ENCODE measurements around the gene CLRN2.

The CLRN2 gene

DNA sequence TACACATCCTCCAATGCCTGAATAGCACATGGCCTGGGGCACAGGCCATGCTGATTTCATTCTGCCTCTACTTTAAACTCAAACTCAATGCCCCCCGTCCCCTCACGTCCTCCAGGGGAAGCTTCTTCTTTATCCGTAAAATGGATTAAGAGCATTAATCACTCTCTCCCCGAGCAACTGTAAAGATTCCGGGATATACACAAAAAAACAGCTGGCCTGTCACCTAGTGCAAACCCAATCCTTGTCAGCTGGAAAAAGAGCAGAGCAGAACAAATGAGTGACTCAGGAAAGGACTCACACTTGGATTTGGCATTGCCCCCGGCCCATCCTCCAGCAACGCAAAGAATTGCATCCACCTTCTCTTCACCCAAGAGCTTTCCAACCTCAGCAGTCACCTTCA lies 10.9 kb upstream of the CLRN2 start:
- DNase-seq (ENCODE audit: low spot score), result no peak

DNA sequence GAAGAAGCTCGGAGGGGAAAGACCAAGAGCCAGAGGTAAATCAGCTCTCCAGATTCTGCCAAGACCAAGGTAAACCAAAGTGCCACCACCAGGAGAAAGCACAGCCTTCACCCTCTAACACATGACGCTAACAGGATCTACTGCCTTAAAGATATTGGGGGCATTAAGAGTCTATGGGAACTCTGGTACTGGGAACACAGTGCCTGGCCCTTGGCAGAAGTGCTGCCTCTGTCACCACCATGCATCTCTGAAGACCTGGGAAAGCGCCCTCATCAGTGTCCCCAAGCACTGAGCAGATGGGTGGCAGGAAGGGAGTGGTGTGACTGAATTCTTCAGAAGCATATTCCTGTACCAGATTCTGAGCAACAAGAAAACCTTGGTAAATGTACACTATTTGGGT lies 4.4 kb upstream of the CLRN2 start:
- TF ChIP-seq, protein P1, sequence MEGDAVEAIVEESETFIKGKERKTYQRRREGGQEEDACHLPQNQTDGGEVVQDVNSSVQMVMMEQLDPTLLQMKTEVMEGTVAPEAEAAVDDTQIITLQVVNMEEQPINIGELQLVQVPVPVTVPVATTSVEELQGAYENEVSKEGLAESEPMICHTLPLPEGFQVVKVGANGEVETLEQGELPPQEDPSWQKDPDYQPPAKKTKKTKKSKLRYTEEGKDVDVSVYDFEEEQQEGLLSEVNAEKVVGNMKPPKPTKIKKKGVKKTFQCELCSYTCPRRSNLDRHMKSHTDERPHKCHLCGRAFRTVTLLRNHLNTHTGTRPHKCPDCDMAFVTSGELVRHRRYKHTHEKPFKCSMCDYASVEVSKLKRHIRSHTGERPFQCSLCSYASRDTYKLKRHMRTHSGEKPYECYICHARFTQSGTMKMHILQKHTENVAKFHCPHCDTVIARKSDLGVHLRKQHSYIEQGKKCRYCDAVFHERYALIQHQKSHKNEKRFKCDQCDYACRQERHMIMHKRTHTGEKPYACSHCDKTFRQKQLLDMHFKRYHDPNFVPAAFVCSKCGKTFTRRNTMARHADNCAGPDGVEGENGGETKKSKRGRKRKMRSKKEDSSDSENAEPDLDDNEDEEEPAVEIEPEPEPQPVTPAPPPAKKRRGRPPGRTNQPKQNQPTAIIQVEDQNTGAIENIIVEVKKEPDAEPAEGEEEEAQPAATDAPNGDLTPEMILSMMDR (IDR thresholded peaks at IDR 0.05; ENCODE audit: extremely low read depth, missing control alignments), result no peak

More for the DNA sequence above, 10.9 kb upstream of the CLRN2 start:
- TF ChIP-seq, protein P1 (IDR thresholded peaks at IDR 0.05; ENCODE audit: extremely low read depth, missing control alignments), result no peak

DNA sequence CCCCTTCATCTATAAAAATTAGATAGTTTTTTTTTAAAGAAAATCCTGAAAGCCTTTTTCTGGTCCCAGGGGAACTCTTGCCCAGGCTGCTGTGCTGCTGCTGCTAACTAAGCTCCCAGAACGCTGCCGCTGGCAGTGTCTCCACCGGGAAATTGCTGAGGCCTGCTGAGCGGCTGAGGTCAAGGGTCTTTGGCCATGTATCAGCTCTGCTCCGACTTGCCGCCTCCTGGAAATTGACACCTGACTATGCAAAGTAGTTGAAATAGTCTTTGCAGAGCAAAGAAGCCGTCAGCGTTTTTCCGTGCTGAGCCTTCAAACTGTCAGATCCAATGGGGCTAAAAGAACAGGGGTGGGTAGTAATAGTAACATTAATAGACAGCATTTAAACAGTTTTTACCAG lies 3.9 kb upstream of the CLRN2 start:
- TF ChIP-seq, protein P1 (IDR thresholded peaks at IDR 0.05; ENCODE audit: extremely low read depth, missing control alignments), result no peak
- DNase-seq (ENCODE audit: low spot score), result no peak

More for the DNA sequence above, 4.4 kb upstream of the CLRN2 start:
- no peak for DNase-seq (ENCODE audit: low spot score)

DNA sequence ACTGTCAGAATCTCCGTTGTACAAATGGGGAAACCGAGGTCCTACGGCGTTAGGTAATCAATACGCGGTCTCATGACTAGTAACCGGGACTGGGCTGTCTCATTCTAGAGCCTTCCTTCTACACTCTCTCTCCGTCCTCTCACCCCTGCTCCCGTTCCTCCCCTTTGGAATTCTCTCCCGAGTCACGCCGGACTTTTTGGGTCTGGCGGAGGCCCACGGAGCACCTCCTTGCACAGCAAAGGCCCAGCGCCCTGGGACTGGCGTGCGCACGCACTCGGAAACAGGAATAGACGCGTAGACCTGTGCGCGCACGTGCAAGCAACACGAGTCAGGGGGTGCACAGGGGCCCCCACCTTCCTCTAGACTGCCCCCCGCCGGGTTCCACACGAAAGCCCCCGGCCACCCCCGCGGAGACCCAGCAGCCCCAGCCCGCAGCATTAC lies 3.4 kb upstream of the CLRN2 start:
- peak; percentile 56 for DNase-seq (ENCODE audit: low spot score)
- TF ChIP-seq, protein P1 (IDR thresholded peaks at IDR 0.05; ENCODE audit: extremely low read depth, missing control alignments), result no peak

DNA sequence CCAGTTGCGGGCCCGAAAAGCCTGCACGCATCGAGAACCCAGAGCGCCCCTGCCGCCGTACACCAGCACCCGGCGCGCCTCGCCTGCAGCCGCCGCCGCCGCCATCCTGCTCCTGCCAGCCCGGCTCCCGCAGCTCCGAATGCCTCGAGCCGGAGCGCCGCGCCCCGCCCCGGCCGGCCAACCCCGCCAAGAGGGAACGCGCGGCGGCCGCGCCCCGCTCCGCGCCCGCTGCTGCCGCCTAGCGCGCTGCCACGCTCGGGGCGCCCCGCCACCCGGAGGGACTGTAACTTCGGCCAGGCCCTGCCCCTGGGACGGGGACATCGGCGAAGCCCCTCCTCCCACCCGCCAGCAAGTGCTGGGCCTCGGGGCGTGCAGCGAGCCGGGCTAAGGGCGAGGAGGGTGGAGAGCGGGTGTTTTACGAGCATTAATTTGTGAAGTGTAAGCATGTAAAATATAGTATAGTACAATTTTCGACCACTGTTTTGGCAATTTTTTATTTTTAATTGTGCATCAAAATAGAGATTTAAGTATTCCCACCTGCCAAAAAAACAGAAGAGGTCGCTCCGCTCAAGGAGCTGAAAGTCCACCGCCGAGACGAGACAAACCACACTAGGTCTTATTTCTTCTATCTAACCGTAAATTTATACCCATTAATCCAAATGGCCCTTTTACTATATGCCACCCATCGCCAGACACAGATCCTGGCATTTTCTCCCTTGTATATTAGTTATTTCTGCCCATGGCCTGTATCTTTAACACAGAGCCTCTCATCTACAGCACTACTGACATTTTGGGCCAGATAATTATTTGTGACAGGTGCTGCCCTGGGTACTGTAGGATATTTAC lies 2.8 kb upstream of the CLRN2 start, which contains the start of gene QDPR:
QDPR (minus strand) TSS at position 141 of the 846 bp plus-strand sequence; CDS start at position 105, 36 bp downstream.
- peak; percentile 91 for DNase-seq (ENCODE audit: low spot score)
- TF ChIP-seq, protein P1 (IDR thresholded peaks at IDR 0.05; ENCODE audit: extremely low read depth, missing control alignments), result peak; percentile 57

DNA sequence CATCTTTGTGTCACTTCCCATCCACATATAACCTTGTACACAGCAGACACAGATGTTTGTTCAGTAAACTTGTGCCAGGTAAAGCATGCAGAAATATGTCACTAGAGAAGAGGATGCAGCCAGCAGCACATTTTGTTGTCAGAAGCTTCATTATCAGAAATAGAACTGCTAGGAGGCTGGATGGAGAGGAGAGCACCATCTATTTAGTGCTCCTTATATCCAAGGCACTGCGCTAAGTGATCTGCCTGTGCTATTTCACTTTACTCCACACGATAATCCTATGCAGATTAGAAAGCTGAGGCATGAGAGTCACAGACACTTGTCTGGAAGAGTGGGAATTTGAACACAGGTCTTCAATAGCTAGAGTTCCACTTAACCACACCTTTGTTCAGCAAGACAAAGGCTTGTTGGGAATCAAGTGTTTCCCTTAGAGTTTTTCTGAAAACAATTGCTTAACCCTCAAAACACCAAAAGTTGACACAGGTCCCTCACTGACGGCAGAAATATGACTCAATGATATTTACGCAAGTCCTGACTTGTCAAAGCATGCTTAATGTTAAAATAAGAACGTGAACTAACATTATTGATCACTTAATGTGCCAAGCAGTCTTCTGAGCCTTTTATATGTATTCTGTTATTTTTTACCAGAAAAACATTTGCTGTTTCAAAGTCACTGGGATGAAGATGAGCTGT lies 1.8 kb upstream of the CLRN2 start:
- no peak for DNase-seq (ENCODE audit: low spot score)
- TF ChIP-seq, protein P1 (IDR thresholded peaks at IDR 0.05; ENCODE audit: extremely low read depth, missing control alignments), result no peak

Data from GM20000 (cell line).